HS-27A (cell line): ENCODE measurements around the gene SCLY.

ENCODE experiments used
- DNase-seq: peaks from one replicate; pipeline ENCODE4 v3.0.0-alpha.2; 2012; ENCODE audit warnings: low read depth, missing footprints

SCLY gene

GRCh38 chr2:238097988-238098871 is 37.4 kb downstream of the SCLY start:
- DNase-seq = no peak

- DNase-seq = no peak
Measured at GRCh38 chr2:238098901-238099713, 38.3 kb downstream of the SCLY start.

GRCh38 chr2:238099714-238100048 is 38.9 kb downstream of the SCLY start:
- no peak for DNase-seq

GRCh38 chr2:238100049-238100820 is 39.4 kb downstream of the SCLY start, which contains the start of gene ESPNL:
ESPNL (plus strand) TSS chr2:238100340; CDS start chr2:238100420, 80 bp downstream.
- DNase-seq = no peak

- no peak for DNase-seq
Measured at GRCh38 chr2:238100821-238101771, 40.3 kb downstream of the SCLY start.

GRCh38 chr2:238101891-238102841 is 41.4 kb downstream of the SCLY start:
- DNase-seq = no peak

- DNase-seq = no peak
Measured at GRCh38 chr2:238102865-238103264, 42.1 kb downstream of the SCLY start.

GRCh38 chr2:238103465-238104225 is 42.8 kb downstream of the SCLY start:
- no peak for DNase-seq

GRCh38 chr2:238104226-238104690 is 43.5 kb downstream of the SCLY start:
- no peak for DNase-seq

- no peak for DNase-seq
Measured at GRCh38 chr2:238104691-238105371, 44.0 kb downstream of the SCLY start.

GRCh38 chr2:238105506-238106338 is 44.9 kb downstream of the SCLY start:
- DNase-seq = no peak

GRCh38 chr2:238106339-238106697 is 45.5 kb downstream of the SCLY start:
- DNase-seq = no peak

GRCh38 chr2:238106698-238107524 is 46.1 kb downstream of the SCLY start:
- no peak for DNase-seq

GRCh38 chr2:238107525-238108422 is 47.0 kb downstream of the SCLY start:
- DNase-seq = no peak

- DNase-seq = no peak
Measured at GRCh38 chr2:238108423-238109183, 47.8 kb downstream of the SCLY start.
